ENCODE results near the gene UGDH.
"Not testable (repeated sequence)": the region's sequence is repeated elsewhere in the genome, so short reads cannot be mapped to it uniquely, and the experiment has no call there.

UGDH gene

DNA sequence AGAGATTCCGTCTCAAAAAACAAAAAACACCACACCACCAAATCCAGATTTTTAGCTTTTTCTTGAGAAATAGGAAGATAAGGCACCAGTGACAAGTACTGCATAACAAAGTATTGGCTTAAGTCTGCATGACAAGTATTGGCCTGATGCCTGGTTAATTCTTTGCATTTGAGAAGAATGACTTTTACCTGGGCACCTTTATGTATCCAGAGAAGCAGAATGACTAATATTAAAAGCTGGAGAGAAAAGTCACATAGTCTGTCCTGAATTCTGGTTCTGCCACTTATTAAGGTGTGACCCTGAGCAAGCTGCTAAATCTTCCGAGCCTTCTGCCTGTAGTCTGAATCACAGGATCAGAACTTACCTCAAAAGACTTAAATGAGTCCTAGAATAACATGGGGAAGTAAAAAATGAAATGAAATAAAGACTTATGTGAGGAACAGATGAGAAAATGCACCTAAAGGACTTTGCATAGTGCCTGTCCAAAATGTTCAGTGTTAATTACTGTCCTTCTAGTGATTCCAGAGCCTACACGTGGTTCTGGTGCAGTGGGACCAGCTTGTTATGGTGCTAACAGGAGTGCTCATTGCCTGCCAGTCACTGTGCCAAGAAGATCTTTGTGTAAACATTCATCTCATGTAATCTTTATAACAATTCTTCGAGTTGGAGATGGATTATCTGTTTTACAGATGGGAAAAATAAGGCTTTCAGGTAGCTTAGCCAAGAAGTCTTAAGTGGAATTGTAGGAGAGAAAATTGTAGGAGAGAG, 31.6 kb downstream of the UGDH start:
- no peak for DNase-seq (ENCODE audit: low spot score)

DNA sequence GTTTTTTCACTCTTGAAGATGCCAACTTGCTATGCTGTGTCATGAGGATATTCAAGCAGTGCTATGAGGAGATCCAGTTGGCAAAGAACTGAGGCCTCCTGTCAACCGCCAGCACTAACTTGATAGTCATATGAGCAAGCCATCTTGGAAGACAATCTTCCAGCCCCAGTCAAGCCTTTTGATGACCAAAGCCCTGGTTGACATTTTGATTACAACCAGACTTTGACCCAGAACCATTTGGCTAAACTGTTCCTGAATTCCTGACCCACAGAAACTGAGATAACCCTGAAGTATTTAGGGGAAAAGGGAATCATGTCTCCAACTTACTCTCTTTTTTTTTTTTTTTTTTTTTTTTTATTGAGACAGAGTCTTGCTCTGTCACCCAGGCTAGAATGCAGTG, 32.9 kb downstream of the UGDH start:
- DNase-seq (ENCODE audit: low spot score) = no peak

DNA sequence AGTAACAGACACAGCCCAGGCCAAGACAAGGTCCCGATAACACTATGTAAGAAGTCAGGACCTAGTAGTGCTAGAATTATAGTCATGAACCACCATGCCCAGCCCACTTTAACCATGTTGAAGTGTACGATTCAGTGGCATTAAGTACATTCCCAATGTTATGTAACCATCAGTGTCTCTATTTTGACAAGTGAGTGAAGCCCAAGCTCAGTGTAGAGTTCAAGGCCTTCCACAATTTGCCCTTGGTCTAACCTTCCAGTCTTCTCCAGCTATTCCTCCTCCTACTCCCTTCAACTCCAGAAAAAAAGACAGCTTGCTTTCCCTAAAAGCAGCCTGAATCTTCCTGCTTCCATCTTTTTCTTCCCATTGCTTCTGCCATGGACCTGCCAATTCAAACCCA, 36.9 kb downstream of the UGDH start:
- DNase-seq (ENCODE audit: low spot score) = no peak

DNA sequence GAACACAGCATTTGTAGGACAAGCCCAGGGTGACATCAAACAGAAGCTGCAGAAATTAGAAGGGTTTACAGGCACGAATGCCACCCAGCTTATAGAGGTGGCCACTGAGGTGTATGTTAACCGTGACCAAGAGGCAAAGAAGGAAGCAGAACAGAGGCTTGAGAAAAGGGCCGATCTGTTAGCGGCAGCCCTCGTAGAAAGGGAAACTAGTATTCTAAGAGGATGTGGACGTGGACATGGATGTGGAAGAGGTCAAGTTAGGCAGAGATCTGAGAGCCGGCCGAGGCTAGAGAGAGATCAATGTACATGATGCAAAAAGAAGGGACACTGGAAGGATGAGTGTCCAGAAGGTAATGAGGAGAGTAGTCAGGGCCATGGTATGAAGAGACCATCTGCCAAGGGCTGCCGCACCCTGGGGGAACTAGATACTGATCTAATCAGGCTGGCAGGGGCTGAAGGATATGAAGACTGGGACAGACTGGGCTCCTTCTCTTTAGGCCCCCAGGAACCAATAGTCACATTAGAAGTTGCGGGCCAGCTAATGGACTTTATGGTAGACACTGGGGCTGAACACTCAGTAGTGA, 40.9 kb downstream of the UGDH start:
- DNase-seq (ENCODE audit: low spot score) = no peak

DNA sequence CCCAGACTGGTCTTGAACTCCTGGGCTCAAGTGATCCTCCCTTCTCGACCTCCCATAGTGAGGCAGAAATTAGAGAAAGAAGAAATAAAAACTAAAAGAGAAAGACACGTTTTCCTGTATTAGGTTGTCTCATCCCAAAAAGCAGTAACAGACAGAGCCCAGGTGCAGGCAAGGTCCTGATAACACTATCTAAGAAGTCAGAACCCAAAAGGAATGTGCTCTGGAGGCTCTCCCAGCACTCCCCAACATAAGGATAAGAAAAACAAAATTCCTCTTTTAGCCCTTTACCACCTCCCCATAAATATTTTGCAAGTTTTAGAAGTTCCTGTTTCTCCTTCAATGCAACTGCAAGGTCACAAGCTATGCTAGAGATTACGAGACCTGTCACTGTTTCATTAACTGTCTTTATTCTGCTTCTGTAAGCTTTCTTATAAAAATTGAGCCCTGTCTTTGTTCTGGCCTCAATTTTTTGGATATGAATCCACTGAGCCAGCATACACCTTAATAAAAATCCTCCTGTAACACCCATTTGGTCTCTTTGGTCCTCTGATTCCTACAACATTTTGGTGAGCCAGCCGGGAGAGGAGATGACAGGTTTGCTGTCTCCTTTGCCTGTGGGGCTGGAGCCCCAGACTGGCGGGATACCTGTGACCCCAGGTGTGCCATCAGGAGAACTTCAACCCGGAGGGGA, 42.5 kb downstream of the UGDH start:
- DNase-seq (ENCODE audit: low spot score) = no peak

DNA sequence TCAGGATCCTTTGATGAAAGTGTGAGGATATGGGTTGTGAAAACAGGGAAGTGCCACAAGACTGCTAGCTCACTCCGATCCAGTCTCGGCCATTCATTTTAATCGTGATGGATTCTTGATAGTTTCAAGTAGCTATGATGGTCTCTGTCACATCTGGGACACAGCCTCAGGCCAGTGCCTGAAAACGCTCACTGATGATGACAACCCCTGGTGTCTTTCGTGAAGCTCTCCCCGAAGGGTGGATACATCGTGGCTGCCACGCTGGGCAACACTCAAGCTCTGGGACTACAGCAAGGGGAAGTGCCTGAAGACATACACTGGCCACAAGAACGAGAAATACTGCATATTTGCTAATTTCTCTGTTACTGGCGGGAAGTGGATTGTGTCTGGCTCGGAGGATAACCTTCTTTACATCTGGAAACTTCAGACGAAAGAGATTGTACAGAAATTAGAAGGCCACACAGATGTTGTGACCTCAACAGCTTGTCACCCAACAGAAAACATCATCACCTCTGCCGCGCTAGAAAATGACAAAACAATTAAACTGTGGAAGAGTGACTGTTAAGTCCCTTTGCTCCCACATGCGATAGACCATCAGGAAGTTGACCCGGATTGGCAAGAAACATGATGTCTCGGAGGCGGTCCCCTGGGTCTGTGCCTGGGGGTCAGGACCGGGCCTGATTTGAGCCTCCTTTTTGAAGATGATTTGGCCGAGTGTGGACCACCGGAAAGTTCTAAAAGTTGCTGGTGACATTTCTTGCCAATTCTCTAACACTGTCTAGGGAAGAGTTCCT, 46.1 kb downstream of the UGDH start:
- DNase-seq (ENCODE audit: low spot score) = no peak

DNA sequence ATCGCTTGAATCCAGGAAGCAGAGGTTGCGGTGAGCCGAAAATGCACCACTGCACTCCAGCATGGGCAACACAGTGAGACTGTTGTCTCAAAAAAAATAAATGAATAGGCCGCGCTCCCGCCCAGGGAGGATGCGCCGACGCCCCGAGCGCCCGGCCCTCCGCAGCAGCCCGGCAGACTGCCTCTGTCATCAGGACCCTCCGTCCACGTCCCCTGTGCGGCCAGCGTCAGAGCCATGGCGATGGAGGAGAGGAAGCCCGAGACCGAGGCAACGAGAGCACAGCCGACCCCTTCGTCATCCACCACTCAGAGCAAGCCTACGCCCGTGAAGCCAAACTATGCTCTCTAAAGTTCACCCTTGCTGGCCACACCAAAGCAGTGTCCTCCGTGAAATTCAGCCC, 47.0 kb downstream of the UGDH start:
- no peak for DNase-seq (ENCODE audit: low spot score)

DNA sequence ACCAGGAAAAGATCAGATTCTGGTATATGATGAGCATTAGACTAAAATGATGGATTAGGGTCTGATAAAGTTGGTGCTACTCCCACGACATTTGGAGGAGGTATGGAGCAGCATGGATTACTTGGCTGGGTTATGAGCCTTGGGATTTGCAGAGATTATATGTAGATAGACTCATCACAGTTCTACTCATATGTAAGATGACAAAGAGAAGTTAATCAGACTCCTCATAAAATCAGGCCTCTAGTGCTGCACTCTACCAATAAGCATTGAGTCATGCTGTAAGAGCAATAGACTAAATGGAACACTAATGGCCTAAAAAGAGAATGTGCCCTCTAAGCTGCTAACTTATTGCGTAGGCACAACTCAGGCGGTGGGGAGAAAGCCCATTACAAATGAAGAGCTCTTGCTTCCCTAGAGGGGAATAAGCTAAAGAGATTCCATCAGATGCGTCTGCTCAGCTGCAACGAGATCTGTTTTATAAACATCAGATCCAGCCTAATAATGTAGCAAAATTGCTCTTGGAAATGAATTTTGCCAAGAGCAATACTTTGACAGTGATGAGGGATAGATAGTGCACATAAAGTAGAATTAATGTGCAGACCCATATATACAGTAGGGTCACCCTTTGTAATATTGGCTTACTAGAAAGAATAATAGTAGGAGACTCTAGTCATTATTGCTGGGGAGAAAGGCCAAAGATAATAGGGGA, 50.9 kb downstream of the UGDH start:
- no peak for DNase-seq (ENCODE audit: low spot score)

DNA sequence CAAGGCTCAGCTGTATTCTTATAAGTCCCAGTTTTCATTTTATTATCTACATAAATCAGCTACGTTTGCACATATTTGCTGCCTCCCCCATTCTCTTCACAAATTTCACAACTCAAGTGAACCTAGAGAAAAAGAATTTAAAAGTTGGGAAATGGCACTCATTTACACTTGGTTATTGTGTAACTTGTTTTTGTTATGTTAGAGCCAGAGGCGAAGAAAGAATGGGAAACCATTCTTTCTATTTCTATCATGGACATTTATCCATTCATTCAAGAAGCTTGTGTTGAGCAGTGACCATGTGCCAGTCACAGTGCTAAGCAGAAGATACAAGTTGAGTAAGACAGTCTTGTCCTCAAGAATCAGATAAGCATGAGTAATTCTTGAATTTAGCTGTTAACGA, 54.8 kb downstream of the UGDH start:
- no peak for DNase-seq (ENCODE audit: low spot score)

DNA sequence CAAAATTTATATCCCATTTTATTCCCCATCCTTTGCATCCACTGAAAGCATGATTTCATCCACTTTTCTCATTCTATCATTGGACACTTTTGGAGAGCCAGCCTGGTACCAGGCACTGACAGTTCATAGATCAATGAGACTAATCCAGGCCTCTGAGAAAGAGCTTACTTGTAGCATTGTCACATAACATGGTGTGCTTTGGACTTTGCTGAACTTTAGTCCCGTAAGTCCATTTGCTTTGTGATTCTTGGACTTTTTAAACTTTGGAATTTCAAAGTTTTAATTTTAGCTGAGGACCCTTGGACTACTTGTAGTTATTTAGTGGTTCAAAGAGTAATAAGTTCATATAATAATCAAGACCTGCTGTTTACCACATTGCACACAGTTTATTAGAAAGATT, 56.8 kb downstream of the UGDH start:
- no peak for DNase-seq (ENCODE audit: low spot score)

DNA sequence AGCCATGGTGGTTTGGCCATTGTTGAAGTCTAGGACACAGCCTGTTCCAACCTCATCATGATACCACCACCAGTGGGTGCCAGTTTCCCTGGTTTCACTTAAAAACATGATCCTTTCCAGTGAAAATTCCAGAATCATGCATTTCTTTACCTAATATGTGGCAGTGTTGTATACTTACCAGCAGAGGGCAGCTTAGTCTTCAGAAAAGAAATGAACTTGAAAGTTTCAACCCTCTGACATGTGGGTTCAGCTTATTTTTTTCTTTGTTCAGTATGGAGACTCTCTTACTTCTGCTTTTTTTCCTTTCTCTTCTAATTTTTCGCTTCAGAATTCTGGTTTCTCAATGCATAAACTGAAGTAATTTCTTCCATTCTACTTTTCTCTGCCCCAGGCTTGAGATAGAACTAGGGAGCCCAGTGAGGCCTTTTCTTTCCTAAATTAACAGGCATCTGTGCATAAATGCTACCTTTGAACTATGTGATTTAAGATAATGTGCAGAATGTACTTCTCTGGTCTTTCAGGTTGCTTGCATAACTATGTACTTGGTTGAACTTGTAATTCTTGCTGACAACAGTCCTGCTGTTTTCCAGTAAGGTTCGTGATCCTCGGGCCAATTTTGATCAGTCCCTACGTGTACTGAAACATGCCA, 57.7 kb downstream of the UGDH start:
- peak; percentile 60 for DNase-seq (ENCODE audit: low spot score)

DNA sequence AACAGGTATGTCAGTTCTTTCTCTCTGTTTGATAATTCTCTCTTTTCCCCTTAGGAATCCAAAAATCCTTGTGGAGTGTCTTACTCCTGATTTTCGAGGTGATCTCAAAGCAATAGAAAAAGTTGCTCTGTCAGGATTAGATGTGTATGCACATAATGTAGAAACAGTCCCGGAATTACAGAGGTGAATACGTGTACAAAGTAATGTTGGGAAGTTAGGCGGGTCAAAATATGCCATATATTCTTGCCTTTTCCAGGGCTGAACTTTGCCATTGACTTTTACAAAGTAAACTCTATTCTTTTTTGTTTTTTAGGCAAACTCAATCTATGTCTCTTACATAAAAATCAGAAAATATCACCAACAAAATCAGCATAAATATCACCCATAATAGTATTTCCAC, 59.8 kb downstream of the UGDH start:
- DNase-seq (ENCODE audit: low spot score) = no peak

DNA sequence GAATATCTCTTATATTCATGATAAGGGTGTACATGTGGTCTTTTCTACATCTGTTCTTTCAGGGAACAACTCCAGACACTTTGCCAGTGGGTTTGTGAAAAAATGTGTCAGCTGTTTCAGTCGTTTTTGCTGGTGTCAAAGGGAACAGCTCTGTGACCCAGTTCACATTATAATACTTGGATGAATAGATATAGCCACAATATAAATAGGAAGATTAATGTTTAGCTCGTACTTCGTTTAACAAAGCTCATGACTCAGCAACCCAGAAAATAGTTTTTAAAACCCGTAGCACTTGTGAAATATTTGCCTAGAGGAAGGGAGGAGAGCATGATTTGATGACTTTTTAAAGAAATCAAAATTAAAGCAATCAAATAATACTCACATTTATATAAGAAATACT, 60.5 kb downstream of the UGDH start:
- DNase-seq (ENCODE audit: low spot score) = no peak

DNA sequence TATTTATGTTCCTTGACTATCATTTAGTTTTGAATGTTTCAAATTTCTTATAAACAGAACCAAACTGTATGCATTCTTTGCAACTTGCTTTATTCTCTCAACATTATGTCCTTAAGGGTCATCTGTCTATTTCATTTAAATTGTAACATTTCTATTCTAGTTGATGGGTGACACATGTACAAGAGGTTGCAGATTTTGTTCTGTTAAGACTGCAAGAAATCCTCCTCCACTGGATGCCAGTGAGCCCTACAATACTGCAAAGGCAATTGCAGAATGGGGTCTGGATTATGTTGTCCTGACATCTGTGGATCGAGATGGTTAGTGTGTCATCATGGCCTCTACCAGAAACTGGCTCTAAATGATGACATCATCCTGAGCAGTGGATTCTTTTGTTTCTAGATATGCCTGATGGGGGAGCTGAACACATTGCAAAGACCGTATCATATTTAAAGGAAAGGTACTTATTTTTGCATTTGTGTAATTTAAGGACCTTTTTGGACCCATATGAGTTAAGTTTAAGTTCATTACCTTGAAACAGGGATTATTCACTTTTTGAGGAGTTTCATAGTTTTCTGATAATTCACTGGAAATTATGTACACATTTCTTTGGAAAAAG, 62.2 kb downstream of the UGDH start:
- peak; percentile 23 for DNase-seq (ENCODE audit: low spot score)

DNA sequence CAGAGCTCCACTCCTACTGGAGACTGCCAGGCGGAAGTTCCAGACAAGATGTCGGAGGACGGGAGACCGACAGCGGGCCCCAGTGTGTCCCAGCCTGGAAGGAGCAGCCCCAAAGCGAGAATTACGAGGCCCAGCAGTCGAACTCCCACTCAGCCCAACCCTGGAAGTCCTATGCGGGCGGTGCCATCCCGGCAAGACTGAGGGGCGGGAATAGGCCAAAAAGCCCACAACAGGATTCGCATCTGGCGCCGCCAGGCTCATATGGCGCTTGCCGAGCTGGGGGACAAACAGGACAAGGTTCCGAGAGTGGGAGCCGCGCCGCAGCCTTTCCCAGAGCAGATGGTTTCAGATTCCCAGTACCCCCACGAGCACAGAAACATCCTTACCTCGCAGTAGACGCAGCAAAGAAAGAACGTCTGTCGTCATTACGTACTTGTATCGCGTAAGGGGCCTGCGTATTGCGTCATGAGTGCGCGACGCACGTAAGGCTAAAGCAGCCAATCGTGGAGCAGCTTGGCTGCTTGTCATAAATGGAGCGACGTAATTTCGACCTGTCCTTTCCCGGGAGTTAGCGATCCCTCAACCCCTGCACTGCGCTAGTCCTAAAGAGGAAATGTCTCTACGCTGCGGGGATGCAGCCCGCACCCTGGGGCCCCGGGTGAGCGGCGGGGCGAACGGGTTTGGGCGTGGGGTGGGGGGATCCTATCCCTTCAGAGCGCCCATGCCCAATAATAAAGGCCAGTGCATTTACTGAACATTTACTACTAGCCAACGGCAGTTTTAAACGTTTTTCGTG, 68.5 kb downstream of the UGDH start, which contains the start of the genes LIAS and RPL9:
TSS of gene LIAS (plus strand) at position 552 of the 796 bp plus-strand sequence. CDS start at position 614, 62 bp downstream.
TSS of gene RPL9 (minus strand) at position 418 of the 796 bp plus-strand sequence. CDS start 483 bp downstream, outside the sequence.
- DNase-seq (ENCODE audit: low spot score) = peak; percentile 96

DNA sequence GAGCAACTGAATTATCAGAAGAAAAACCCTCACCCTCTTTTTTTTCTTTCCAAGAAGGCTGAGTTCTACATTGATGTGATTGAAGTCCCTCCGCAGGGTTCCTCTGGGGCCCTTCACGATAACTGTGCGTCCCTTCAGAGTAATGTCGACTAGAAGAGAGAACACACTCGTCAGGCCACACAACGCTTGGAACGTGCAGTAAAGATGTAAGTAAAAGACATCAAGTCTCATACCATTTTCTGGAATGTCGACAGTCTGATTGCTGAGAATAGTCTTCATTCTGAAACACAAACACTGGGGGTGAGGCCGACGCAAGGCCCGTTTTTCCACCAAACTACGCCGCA, 69.1 kb downstream of the UGDH start:
- DNase-seq (ENCODE audit: low spot score) = not testable (repeated sequence)

DNA sequence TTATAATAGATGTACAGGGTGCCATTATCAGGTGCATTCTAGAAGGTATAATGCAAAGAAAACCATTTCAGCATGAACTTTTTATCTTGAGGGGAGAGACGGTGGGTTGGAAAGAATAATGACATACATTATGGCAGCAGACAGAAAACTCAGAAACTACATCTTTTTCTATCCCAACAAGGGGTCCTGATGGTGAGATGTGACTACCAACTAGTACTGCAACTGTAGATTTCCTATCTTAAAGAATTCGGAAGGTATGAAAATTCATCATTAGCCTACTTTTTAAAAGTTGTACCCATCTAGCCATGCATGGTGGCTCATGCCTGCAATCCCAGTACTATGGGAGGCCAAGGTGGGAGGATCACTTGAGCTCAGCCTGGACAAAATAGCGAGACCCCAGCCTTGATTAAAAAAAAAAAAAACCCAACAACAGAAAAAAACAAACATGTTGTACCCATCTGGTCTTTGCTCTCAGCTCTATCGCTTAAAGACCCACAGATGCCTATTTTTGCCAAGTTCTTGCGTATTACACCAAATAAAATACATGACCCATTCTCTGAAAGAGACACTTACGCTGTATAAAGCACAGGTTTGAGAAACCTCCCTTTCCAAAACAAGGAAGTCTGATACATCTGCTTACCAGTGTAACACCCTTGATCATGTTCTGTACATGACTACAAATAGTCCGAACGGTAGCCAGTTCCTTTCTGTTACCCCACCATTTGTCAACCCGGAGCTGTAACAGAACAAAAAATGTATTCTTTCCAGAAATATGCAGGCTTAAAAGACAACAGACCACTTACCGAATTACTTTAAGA, 70.1 kb downstream of the UGDH start:
- no peak for DNase-seq (ENCODE audit: low spot score)

DNA sequence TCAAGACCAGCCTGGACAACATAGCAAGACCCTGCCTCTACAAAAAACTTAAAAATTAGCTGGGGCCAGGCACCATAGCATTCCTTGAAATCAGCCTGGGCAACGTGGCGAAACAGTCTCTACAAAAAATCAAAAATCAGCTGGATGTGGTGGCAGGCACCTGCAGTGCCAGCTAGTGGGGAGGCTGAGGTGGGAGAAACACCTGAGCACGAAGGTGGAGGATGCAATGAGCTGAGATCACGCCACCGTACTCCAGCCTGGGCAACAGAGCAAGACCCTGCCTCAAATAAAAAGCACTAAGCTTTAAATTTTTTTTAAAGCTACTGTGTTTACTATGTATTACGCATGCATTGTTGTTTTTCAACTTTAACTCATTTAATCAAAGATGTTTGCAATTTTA, 71.8 kb downstream of the UGDH start:
- DNase-seq (ENCODE audit: low spot score) = no peak

DNA sequence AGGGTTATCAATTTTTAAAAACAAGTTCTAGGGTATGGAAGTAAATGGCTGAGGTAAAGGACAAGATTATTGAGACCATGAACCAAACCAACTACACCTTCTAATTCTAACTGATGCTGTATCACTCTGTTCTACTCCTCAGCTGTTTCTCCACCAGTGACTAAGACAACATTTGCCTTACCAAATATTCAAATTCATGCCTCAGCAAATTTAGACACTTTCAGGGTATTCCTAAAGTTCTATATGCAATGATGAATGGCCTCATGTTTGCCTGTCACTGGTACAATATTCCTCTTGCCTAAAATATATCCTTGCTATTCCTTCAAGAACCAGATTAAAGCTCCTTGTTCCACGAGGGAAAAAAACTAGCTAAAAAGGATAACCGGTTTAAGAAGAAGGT, 73.5 kb downstream of the UGDH start:
- no peak for DNase-seq (ENCODE audit: low spot score)
